NCI-H2227 (cell line): Measurements from ENCODE around the gene TNFSF8.

Experiments
- DNase-seq: peaks from one replicate; lab custom pipeline; 2025; ENCODE audit not compliant: unreplicated experiment; lab: John Stamatoyannopoulos, UW

Gene TNFSF8

DNA sequence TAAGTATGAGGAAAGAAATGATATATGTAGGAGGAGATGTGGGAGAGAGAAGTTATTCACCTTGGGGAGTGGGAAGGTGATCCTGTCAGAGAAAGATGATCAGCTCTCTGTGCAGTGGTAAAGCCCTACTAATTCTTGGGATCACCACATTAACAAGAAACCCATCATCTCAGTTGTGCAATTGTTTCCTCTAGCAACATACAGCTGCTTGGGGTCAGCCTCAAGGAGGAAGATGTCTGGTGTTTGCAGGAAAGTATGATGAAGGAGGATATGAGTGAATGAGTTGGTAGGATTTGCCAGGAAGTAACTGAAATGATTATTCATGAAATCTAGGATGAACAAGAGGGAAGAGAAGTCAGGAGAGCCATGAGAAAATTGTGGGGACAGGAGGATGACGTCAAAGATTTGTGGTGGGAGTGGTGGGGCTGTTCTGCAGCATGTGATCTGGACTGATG is 50.1 kb downstream of the TNFSF8 start:
- no peak for DNase-seq

DNA sequence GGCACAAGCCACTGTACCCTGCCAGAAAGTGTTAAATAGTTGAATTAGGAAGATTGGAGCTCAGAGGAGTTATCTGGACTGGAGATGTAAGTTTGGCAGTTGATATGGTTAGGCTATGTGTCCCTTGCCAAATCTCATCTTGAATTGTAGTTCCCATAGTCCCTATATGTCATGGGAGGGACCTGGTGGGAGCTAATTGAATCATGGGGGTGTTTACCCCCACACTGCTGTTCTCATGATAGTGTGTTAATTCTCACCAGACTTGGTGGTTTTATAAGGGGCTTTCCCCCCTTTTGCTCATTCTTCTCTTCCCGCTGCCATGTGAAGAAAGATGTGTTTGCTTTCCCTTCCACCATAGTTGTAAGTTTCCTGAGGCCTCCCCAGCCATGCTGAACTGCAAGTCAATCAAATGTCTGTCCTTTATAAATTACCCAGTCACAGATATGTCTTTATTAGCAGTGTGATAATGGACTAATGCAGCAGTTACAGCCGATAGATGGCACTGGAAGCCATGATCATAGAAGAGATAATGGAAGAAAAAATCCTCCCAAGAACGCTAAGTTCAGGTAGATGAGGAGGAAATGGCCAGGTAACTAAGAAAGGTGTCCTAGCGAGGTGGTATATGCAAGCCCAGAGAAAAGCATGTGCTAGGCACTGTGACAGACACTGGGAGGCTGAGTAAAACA is 51.4 kb downstream of the TNFSF8 start:
- no peak for DNase-seq

DNA sequence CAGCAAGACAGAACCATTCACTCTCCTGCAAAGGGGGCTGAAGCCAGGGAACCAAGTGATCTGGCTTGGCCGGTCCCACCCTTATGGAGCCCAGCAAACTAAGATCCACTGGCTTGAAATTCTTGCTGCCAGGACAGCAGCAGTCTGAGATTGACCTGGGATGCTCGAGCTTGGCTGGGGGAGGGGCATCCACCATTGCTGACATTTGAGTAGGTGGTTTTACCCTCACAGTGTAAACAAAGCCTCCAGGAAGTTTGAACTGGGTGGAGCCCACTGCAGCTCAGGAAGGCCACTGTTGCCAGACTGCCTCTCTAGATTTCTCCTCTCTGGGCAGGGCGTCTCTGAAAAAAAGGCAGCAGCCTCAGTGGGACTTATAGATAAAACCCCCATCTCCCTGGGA is 60.5 kb downstream of the TNFSF8 start:
- DNase-seq, result no peak

DNA sequence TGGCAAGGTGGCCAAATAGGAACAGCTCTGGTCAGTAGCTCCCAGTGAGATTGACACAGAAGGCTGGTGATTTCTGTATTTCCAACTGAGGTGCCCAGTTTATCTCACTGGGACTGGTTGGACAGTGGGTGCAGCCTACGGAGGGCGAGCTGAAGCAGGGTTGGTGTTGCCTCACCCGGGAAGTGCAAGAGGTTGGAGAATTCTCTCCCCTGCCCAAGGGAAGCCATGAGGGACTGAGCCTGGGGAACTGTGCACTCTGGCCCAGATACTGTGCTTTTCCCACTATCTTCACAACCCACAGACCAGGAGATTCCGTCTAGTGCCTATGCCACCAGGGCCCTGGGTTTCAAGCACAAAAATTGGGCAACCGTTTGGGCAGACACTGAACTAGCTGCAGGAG is 61.0 kb downstream of the TNFSF8 start:
- no peak for DNase-seq

DNA sequence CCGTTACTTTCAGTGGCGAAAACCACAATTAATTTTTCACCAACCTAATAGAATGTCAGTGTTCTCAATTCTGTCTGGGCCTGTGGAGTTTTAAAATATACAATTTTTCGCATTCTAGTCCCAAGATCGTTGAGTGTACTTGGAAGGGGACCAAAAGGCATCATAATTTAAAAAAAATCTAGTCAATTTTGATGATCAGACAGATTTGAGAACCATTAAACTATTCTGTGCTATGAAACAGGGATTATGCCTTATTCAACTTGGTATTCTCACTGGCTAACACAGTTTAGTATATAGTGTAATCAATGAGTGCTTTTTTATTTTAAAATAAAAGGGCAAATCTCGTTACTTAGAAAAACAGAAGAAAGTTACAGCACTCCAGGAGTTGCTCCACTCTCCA is 63.1 kb downstream of the TNFSF8 start:
- no peak for DNase-seq

DNA sequence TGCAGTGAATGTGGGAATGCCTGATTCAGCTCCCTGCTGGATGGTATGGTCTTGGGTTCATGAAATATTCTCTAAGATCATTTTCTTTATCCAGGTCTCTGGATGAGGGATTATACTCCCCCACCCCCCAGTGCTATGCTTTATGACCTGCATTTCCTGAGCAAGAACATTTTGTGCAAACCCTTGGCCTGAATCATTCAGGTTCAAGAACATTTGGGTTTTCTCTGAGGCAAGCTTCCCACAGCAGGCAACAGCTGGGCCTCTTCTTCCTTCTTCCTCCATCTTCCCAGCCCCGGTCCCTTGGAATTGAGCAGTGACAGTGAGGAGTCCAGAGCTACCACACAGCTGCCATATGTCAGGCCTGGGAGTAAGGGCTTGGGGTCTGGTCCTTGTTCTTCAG is 65.9 kb downstream of the TNFSF8 start:
- DNase-seq, result no peak

DNA sequence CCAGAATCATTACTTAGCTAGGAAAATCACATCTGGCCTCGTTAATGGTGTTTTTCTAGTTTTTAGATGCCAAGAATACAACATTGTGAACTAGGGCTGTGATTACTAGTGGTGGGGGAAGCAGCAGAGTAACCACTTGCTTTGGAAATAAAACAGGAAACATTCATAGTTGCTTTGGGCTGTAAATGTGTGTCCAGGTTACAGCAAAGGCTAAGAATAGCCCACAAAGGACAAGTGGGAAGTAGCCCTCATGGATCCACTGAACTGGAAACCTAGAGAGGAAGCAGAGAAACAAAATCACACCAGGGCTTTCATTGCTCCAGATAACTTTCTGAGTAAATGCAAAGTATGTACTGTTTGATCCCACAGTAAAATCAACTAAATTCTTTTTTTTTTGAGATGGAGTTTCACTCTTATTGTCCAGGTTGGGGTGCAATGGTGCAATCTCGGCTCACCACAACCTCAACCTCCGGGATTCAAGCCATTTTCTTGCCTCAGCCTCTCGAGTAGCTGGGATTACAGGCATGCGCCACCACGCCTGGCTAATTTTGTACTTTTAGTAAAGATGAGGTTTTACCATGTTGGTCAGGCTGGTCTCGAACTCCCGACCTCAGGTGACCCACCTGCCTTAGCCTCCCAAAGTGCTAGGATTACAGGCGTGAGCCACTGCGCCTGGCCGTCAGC is 68.3 kb downstream of the TNFSF8 start:
- no peak for DNase-seq

DNA sequence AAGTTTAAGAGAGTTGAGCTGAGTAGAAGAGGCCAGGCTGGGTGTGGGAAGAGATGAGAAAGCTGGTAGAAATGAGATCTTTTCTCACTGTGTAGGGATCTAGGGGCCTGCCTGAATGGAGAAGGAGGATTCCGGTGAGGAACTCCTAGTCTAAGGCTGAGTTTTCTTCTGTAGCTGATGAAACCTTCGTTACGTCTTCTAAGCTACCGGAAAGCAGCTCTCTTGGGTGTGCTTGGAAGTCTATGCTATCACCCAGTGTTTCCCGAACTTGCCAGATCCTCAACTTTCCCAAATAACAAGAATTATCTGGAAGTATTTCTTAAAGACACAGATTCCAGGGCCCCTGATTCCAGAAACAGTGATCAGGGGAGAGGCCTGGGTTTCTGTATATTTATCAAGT is 69.1 kb downstream of the TNFSF8 start:
- no peak for DNase-seq

DNA sequence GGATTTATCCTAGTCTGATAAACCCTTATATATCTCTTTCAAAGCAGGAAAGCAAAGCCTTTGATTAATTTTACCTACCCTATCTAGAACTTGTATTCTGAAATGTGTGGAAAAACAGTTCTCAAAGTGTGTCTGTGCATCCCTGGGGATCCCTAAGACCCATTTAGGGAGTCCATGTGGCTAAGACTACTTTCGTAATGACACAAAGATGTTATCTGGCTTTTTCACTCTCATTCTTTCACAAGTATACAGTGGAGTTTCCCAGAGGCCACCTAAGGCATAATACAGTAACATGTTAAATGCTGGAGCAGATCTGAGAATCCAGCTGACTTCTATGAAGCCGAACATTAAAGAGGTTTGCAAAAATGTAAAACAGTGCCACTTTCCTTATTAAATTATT is 70.2 kb downstream of the TNFSF8 start:
- no peak for DNase-seq

DNA sequence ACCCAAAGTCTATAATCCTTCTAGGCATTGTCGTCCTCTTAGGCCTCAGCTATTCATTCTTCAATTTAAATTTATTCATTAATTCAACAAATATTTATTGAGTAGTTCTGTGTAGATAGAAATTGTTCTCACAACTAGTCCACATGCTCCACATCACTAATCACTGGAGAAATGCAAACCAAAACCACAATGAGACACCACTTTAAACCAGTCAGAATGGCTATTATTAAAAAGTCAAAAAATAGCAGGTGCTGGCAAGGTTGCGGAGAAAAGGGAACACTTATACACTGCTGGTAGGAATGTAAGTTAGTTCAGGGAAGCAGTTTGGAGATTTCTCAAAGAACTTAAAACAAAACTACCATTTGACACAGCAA is 73.5 kb downstream of the TNFSF8 start:
- DNase-seq, result no peak

DNA sequence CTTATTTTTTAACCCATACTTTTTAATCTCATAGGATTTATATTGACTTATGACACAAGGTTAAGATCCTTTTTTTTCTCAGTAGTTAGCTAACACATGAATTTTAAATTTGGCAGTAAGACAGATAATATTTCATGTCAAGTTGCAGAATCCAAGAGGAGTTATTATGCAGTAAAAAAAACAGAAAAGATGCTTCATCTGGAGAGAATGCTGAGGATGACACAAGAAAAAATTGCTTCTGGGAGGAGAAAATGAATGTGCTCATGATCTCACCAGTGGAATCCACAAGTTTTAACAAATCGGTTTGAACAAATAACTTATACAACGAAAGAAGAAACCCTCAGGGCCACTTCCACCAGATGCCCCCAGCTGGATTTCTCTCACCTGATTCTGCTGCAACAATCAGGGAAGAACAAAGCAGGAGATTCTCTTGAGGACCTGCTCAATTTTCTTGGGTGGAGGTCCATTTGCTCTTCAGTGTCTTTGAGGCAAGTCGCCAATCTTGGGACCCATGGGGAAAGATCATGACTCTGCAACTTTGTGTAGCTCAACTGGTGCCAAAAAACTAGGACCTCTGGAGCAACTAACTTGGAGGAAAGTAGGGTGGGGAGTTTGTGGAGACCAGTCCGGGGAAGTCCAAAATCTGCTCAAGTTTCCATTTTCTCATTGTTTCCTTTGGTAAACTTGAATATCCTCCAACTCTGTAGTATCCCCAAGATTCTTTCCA is 74.0 kb downstream of the TNFSF8 start:
- DNase-seq, result no peak

DNA sequence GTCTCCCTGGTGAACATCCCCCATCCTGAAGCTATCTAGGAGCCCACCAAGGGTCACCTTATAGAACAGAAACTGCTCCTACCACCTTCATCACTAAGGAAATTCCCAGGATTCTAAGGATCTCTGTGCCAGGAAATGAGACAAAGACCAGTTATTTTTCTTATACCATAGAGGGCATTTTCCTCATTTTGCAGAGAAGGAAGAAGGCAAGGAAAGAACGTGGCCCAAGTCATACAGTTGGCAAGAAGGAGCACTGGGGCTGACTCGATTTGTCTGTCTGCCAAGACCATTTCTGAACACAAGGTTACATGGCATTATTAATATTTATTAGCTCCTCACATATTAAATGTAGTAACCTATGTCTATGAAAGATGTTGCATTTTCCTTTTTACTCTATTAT is 74.9 kb downstream of the TNFSF8 start:
- DNase-seq, result no peak

DNA sequence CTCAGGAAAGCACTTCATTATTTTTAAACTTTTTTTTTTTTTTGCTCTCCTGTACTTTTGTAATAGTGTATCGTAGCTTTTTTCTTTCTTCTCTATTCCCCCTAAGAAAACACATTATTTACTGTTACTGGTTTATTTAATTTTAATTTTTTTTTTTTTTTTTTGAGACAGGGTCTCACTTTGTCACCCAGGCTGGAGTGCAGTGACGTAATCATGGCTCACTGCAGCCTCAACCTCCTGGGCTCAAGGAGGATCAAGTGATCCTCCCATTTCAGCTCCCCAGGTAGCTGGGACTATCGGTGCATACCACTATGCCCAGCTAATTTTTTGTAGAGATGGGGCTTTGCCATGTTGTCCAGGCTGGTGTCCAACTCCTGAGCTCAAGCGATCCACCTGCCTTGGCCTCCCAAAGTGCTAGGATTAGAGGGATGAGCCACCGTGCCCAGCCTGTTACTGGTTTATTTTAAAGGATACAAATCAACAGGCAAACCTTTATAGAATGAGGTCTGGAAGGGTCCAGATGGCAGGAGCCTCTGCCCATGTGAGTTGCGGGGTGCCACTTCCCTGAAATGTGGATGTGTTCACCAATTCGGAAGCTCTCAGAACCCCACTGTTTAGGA is 75.5 kb downstream of the TNFSF8 start:
- DNase-seq, result no peak

DNA sequence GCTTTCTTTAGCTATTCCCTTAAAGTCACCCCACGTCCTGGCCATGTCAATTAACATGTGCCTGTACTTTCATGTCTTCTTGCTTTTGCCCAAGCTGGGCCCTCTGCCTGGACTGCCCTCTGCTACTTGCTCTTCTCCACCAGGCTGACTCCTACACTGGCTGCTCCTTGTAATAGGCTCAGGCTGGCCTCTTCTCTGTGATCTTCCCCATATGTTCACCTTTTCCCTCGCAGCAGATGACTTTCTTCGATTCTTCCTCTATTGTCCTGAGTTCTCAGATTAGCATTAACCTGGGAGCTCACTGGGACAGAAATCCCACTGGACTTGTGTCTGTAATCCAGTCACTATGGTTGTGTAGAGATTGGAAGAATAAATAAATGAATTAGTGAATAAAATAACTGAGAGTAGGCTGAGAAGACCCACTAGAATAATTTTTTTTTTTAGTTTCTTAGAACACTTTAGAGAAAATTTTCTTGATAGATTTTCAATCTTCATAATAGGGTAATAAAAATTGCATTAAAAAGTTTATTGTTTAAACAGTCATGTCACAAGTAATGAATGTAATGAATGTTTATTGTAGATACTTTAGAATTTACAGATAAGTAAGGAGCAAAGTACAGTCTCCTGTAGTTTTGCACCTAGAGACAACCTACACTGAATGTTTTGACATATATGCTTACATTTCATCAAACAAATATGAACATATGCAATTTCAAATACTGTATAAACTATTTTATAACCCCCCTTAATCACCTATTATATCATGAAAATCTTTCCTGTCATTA is 77.1 kb downstream of the TNFSF8 start:
- no peak for DNase-seq

DNA sequence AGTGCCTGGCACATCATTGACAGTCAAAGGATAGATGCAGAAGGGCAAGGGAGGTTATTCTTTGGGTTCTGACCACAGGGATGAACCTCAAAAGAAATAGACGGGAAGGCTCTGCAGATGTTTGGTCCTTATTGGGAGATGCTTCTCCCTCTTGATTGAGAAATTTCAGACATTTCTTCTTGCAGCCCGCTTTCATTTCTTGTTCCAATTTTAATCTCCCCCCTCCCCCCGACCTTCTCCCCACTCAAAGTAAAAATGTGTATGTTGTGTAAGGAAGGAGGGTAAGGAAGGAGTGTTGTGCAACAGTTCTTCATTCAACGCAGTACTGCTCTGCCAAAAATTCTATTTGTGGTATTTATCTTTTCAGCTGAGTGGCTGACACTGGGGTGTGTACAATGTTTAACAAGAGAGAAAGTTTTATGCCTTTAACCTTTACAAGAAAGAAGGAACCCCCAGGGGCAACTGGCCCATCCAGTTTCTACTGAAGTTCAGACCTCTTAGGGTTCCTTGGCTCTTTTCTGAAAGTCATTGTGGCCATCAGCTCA is 78.3 kb downstream of the TNFSF8 start:
- DNase-seq, result no peak

DNA sequence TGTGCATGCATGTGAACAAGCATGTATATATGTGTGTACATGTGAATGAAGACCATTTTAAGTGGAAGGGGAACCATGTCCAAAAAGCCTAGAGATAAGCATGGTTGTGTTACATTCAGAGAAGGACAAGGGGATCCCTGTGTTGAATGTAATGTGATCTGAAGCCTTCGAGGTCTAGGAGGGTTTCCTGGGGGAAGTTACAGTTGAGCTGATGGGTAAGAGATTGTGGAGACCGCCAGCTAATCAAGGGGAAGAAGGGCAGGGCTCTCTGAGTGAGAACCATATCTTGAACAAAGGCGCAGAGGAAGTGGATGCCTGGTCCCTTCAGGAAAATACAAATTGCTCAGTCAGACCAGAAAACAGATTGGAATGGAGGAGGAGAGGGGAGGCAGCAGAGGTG is 79.1 kb downstream of the TNFSF8 start:
- DNase-seq, result no peak
